PC-3 (cell line): ENCODE measurements around the gene DENND2D. TPM values are rescaled to one million over a fixed set of nuclear protein-coding genes. Genes with fewer than 3 reads are reported as not detected.

Source experiments
- ATAC-seq: fragments of 200-7000 bp; cut with Tn5 transposase; 2 replicates; pipeline ENCODE4 v1.9.1; 2020; ENCODE audit warnings: mild to moderate bottlenecking, moderate library complexity
- BruUV-seq: library from RNA; stranded (reverse); fragments of 400-500 nt; replicated peaks from 2 replicates; lab custom pipeline; 2021; lab: Mats Ljungman, UMichigan
- CTCF ChIA-PET: fragments of 300-600 bp; sonication (Branson Sonifier 250); formaldehyde crosslinking; loops from one replicate; lab custom pipeline; 2022; ENCODE audit warnings: antibody characterized with exemption; lab: Charles Lee
- POLR2A ChIA-PET: fragments of 300-600 bp; sonication (Branson Sonifier 250); formaldehyde crosslinking; loops from one replicate; lab custom pipeline; 2022; ENCODE audit warnings: antibody characterized with exemption; ENCODE audit not compliant: unreplicated experiment; lab: Charles Lee
- DNase-seq: peaks from one replicate; pipeline ENCODE4 v3.0.0-alpha.2; 2015
- H2AFZ ChIP-seq: fragments of 300-600 bp; sonication (generic); 2 replicates; pipeline ENCODE4 v1.6.0; 2016; ENCODE audit warnings: antibody characterized with exemption, low read length
- H3F3A ChIP-seq: fragments of 300-600 bp; sonication (generic); one replicate; pipeline ENCODE4 v1.6.0; 2017; ENCODE audit warnings: antibody characterized with exemption, low read length, control low read depth, mild to moderate bottlenecking; ENCODE audit not compliant: unreplicated experiment
- H3K27ac ChIP-seq: fragments of 300-600 bp; sonication (generic); 2 replicates; pipeline ENCODE4 v1.5.1; 2016; ENCODE audit warnings: mild to moderate bottlenecking, low read length
- H3K27me3 ChIP-seq: fragments of 300-600 bp; sonication (generic); 2 replicates; pipeline ENCODE4 v1.6.1; 2016; ENCODE audit warnings: low read length, mixed read lengths
- H3K36me3 ChIP-seq: fragments of 300-600 bp; sonication (generic); 2 replicates; pipeline ENCODE4 v1.6.1; 2016; ENCODE audit warnings: low read depth, mixed run types, low read length, mixed read lengths
- H3K4me1 ChIP-seq: fragments of 300-600 bp; sonication (generic); 2 replicates; pipeline ENCODE4 v1.5.1; 2016; ENCODE audit warnings: low read length; ENCODE audit not compliant: insufficient read depth
- H3K4me2 ChIP-seq: fragments of 300-600 bp; sonication (generic); 2 replicates; pipeline ENCODE4 v1.6.0; 2016; ENCODE audit warnings: low read length
- H3K4me3 ChIP-seq: fragments of 300-600 bp; sonication (generic); 2 replicates; pipeline ENCODE4 v1.5.1; 2016; ENCODE audit warnings: mild to moderate bottlenecking, low read length, mixed read lengths
- H3K79me2 ChIP-seq: fragments of 300-600 bp; sonication (generic); 2 replicates; pipeline ENCODE4 v1.6.1; 2017; ENCODE audit warnings: low read length, mixed read lengths
- H3K9ac ChIP-seq: fragments of 300-600 bp; sonication (generic); 2 replicates; pipeline ENCODE4 v1.6.0; 2016; ENCODE audit warnings: mild to moderate bottlenecking, low read length
- H3K9me2 ChIP-seq: fragments of 300-600 bp; sonication (generic); replicated peaks from 2 replicates; pipeline ENCODE4 v1.6.1; 2016; ENCODE audit warnings: mixed run types, low read length, mixed read lengths
- H3K9me3 ChIP-seq: fragments of 300-600 bp; sonication (generic); 2 replicates; pipeline ENCODE4 v1.6.1; 2016; ENCODE audit warnings: low read length, mixed read lengths
- H4K20me1 ChIP-seq: fragments of 300-600 bp; sonication (generic); 2 replicates; pipeline ENCODE4 v1.6.1; 2016; ENCODE audit warnings: low read length, mixed read lengths
- EZH2 ChIP-seq: fragments of 300-600 bp; sonication (generic); IDR thresholded peaks from one replicate; pipeline ENCODE4 v1.6.1; 2017; ENCODE audit warnings: antibody characterized with exemption, mild to moderate bottlenecking, low read length; ENCODE audit not compliant: unreplicated experiment
- EZH2phosphoT487 ChIP-seq: fragments of 300-600 bp; sonication (generic); IDR thresholded peaks from 2 replicates; pipeline ENCODE4 v1.6.1; 2018; ENCODE audit warnings: mild to moderate bottlenecking, antibody characterized with exemption, low read length, borderline replicate concordance
- intact Hi-C: fragments of 100-400 bp; cut with micrococcal nuclease; formaldehyde crosslinking; loops from 2 replicates; pipeline ENCODE4 v1.9.0; 2023
- total RNA-seq: library from RNA; depleted of rRNA; stranded (reverse); fragments of >200 nt; gene quantifications from 2 replicates; pipeline ENCODE4 v1.2.3, GENCODE V29; 2014
- TF ChIP-seq, protein P1 (sequence below): fragments of 300-600 bp; sonication (generic); conservative IDR thresholded peaks from 2 replicates; pipeline ENCODE4 v1.5.1; 2017; ENCODE audit warnings: antibody characterized with exemption, low read depth, mild to moderate bottlenecking, low read length

Gene DENND2D
- total RNA-seq, 1 experiment from 2014 or later = 4.0 TPM

- Histone ChIP-seq H3K4me2 (no peak overlapping the region), H3F3A (no peaks in the 10 kb centered on the region), H3K27ac (no peak overlapping the region), H3K9ac (no peak overlapping the region), H3K4me1 (peaks cover 21% of the 10 kb centered on the region), H3K4me3 (no peak overlapping the region), H3K79me2 (no peaks in the 10 kb centered on the region), H3K9me2 (no peaks in the 10 kb centered on the region), H3K36me3 (no peaks in the 10 kb centered on the region), H2AFZ (no peak overlapping the region), H3K27me3 (no peaks in the 10 kb centered on the region), H3K9me3 (no peaks in the 10 kb centered on the region), H4K20me1 (no peaks in the 10 kb centered on the region)
- no TSS peak for BruUV-seq
- TF ChIP-seq EZH2 = no peak
- TF ChIP-seq, protein P1, sequence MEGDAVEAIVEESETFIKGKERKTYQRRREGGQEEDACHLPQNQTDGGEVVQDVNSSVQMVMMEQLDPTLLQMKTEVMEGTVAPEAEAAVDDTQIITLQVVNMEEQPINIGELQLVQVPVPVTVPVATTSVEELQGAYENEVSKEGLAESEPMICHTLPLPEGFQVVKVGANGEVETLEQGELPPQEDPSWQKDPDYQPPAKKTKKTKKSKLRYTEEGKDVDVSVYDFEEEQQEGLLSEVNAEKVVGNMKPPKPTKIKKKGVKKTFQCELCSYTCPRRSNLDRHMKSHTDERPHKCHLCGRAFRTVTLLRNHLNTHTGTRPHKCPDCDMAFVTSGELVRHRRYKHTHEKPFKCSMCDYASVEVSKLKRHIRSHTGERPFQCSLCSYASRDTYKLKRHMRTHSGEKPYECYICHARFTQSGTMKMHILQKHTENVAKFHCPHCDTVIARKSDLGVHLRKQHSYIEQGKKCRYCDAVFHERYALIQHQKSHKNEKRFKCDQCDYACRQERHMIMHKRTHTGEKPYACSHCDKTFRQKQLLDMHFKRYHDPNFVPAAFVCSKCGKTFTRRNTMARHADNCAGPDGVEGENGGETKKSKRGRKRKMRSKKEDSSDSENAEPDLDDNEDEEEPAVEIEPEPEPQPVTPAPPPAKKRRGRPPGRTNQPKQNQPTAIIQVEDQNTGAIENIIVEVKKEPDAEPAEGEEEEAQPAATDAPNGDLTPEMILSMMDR = no peak
- TF ChIP-seq EZH2phosphoT487 = no peak
- POLR2A ChIA-PET = no interaction called here
- ATAC-seq = no peak
- CTCF ChIA-PET = no interaction called here
- intact Hi-C loops = no loop called here
- DNase-seq = no peak
Observed at GRCh38 chr1:111219557-111220286, 19.3 kb upstream of the DENND2D start.

GRCh38 chr1:111218701-111219556, 18.5 kb upstream of the DENND2D start:
- no peaks in the 10 kb centered on the region for H3F3A ChIP-seq

More at GRCh38 chr1:111218701-111219556, 18.5 kb upstream of the DENND2D start:
- no TSS peak for BruUV-seq
- TF ChIP-seq EZH2 (no peak), EZH2phosphoT487 (no peak)
- TF ChIP-seq, protein P1 = no peak
- ChIA-PET POLR2A (no interaction called here), CTCF (no interaction called here)
- H3K4me1 ChIP-seq = peaks cover 21% of the 10 kb centered on the region
- no peaks in the 10 kb centered on the region for H3K9me3 ChIP-seq
- no peak overlapping the region for H3K4me3 ChIP-seq
- H3K9ac ChIP-seq = no peak overlapping the region
- no peaks in the 10 kb centered on the region for H3K9me2 ChIP-seq
- H3K27ac ChIP-seq = no peak overlapping the region
- DNase-seq = no peak
- no peaks in the 10 kb centered on the region for H3K79me2 ChIP-seq
- intact Hi-C loops = no loop called here
- H4K20me1 ChIP-seq = no peaks in the 10 kb centered on the region
- H3K27me3 ChIP-seq = no peaks in the 10 kb centered on the region
- H3K36me3 ChIP-seq = no peaks in the 10 kb centered on the region
- H3K4me2 ChIP-seq = no peak overlapping the region
- no peak for ATAC-seq
- no peak overlapping the region for H2AFZ ChIP-seq
